Stimulated activated CD4-positive, alpha-beta T cell treated with anti-CD3 and anti-CD28 coated beads, Interleukin-1b, Interleukin-23, amount 100 ng/mL, for 1 hour (primary cell): ENCODE results near the gene COL13A1.

Experiments
- DNase-seq, 2 donors: peaks; one replicate each; pipeline ENCODE4 v3.0.0-alpha.2; 2020; ENCODE audit warnings: low read depth in 2 of 2

The COL13A1 gene

DNA sequence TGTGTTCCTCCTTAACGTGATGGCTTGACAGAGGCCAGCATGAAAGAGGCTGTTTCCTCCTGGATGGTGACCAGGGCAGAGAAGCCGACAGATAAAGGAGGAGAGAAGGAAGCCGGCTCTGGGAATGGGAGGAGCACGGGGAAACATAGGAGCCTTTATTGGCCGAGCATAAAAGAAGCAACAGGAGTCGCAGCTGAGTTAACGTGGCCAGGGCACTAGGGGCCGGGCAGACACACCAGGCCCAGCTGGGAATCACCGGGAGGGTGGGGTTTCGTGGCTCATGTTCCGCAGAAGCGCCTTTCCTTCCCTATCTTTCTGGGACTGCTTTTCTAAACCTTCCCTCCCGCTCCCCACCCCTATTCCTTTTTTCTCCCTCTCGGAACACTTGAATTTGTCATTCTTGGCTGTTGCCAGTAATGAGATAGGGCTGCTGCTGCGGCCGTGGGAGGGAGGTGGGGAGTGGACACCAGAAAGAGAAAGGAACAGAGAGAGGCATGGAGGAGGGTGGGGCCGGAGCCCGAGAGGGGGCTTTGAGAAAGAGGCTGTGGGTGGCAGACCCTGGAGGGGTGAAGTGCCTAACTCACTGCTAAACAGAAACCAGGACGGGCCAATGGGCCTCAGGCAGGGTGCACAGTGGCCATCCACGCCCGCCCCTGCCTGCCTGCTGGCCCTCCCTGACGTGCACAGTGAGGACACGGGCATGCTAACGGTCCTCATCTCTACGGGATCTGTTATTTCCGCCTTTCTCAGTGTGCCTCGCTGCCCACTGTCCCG lies 65.2 kb downstream of the COL13A1 start:
- DNase-seq = no peak

DNA sequence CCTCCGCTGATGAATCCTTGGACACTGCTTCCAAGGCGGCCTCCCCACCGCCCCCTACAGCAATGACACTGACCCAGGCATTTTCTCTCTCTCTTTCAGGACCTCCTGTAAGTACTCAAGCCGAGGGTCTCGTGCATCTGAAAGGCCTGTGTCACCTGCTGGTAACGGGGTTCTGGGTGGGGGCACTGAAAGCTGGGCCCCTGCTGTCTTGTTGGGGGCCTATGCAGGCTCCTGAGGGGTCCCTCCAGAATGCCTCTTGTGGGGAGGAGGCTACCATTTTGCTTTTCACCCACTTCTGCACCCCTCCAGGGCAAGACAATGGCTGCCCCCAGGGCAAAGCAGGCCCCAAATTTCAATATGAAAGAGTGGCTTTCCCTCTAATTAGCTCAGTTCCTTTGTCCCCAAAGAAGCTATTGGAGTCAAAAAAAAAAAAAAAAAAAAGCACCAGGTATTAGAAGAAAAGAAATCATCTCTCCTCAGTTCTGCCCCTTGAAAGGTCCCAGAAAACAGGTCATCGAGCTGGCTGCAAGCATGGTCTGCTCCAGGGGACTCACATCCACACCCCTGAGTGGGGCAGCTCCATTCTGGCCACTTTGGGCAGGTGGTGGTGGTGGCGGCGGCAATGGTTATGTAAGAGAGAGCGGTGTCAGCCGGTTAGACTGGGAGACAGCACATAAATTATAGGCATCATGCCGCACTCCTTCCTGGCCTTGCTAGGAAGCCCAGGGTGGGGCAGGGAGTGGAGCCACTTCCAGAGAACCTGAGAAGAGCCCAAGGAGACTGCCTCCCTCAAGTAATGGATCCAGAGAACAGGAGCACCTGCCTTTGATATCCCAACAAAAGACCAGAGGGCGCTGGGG lies 66.2 kb downstream of the COL13A1 start:
- no peak for DNase-seq

DNA sequence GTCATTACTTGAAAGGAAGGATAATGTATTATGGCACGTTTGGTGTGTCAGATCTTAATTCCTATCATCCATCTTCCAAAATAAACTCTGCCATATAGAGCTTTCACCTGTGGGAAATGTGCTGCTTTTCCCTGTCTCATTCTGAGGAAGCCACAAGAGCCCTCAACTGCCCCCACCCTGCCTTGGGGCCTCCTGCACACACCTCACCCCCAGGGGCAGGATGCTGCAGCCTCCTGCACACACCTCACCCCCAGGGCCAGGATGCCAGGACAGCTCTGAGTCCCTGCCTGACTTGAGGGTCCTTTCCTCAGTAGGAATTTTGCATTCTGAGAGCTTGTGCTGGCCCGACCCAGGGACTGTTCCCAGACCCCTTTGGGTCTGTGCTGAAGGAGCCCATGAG lies 67.1 kb downstream of the COL13A1 start:
- DNase-seq = no peak

DNA sequence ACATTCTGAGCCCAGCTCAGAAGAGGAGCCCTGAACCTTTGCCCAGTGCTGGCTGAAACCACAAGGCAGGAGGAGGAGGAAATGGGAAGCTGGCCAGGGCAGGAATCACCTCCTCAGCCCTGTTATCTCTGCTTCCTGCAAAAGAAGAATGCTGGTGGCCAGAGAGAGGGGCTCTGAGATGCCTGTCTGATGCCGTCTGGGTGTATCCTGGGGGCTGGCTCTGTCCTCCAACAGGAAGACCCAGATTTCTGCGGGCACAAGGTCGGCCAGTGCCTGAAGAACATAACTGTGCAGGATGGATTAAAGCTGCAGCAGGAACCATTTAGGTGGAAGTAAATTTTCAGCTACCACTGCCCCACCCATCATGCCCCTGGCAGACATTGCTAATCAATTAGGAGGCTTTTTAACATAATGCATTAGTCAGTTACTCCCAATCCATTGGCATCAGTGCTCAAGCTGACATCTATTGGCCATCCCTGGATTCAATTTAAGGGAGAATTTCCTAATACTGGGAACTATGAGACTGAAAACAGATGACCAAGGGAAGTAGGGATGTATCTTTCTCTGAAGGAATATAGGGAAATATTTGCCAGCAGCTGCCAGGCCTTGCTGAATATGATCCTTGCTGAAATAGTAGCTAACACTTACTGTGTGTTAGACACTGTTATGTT lies 67.7 kb downstream of the COL13A1 start:
- no peak for DNase-seq

DNA sequence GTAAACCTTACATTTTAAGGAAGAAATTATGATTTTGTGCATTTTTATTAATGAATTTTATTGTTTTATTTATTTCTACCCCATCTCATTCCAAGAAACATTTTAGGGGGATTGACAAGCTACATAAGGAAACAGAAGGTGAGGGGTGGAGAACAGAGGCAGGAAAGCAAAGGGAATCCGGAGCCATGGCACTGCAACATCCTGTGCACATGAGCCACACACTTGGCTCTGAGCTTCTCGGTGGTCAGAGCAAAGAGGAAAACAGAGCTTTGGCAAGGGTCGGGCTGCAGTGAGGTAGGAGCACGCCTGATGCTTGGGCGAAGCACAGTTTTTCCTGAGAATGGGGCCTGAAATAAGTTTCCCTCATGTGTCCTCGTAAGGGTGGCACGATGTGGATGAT lies 68.9 kb downstream of the COL13A1 start:
- DNase-seq = no peak

DNA sequence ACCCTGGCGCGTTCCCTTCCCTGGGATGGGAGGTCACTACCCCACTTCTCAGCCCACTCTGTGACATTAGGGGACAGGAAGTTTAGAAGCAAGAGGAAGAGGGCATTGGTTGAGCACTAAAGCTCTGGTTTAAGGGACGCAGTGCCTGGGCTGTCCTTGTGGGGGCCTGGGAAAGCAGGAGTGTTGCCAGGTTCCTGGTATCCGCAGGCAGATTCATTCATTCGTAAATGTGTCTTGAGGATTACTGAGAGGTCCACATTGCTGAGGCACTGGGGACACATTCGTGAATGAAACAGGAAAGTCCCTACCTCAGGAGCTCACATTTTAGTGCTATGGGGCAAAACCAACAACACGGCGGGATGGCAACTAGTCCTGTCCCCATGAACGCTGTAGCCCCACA lies 69.4 kb downstream of the COL13A1 start:
- DNase-seq = no peak

DNA sequence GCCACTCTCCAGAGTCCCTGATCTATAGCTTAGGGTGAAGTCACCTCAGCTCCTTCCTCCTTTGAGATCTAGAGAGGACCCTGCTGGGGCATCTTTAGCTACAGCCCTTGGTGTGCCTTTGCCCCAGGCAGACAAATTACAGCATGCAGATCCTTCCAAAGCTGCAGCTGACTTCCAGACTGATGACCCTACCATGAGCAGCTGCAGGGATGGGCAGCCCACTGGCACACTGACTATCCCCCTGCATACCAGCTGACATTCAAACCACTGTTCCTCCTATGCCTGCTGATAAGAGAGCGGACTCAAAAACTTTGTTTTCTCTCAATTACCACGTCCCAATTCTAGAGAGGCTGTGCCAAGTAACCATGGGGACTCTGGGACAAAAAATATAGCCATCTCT lies 70.6 kb downstream of the COL13A1 start:
- no peak for DNase-seq

DNA sequence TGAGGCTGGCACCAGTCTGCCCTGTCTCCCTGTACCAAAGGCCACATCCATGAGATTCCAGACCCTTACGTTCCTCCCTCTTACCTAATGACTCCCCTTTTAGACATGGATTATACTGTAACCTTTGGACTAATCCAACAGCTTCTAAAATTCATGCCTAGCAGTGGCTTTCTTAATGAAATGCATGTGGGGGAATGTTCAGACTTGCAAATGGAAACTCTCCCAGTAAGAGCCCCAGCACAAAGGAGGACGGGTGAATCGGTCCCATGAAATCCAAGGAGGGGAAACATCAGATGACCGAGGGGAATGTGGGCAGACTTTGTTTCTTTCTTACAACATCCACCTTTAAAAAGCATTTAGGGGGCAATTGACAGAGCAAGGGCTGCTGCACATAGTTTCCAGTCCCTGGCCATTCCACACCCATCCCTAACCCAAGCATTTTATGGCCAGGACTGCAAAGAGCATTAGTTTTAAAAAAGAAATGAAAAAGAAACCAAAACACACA lies 71.5 kb downstream of the COL13A1 start:
- DNase-seq = no peak

DNA sequence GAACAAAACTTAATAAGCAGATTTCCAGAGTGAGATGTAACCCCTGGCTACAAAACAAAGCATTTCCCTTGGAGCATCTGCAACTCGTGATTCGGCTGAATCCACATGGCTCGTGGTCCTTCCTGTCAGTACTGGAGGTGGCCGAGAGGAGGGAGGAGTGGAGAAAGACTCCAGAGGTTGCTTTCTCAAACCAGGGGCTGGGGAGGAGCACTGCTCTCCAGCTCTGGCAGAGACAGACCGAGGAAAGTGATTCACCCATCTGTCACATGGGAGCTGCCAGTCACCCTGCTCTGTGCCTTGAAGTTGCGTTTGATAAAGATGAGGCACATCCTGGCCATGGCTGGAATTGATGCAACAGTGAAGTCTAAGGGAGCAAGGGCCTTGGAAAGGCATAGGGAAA lies 72.7 kb downstream of the COL13A1 start:
- no peak for DNase-seq

DNA sequence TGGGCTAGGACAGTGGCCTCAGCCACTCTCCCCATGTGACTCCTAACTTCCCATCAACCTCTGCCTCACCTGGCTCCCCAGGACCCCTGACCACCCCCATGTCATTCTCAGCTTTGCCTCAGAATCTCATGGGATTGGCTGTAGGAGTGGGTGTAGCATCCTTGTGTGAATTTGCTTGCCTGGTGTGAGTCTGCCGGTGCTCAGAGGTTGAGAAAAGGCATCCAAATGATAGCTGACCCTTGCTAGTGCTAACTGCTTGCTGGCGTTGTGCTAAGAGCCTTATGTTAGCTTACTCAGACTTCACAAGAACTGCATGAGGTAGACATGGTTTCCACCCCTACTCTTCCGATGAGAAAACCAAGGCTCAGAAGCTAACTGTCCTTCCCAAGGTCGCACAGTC lies 74.2 kb downstream of the COL13A1 start:
- DNase-seq = no peak

DNA sequence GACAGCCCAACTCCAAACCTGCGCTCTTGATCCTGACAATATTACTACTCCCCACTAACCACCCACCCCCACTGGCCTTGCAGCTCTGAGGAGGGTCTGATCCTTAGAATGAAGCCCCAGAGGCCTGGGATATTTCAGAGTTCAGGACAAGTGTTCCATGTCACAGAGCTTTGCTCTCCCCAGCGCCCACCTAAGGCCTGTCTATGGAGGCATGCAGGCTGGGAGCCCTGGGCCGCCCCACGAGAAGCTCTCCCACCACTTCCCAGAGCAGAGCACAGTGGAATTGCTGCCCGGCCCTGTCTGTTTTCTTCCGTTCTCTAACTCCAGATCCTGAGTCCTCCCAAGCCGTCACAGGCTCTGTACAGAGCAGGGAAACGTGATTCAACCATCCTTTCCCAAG lies 74.6 kb downstream of the COL13A1 start:
- no peak for DNase-seq

DNA sequence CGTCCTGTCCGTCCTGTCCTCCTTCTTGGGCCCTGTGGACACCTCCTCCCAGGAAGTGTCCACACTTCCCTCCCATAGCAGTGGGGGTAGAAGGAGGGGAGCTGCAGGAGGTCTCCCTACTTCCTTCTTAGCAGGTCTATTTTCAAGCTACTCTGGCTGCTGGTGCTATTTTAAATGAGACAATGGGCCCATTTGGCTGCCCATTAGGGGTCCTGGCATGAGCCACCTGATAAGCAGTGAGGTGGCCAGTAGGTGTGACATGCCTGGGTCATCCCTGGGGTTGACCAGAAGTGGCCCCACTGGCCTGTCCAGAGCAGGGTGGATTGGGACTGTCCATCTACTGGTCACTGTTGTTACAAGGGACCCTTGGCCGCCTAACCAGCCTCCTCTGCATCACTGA lies 75.2 kb downstream of the COL13A1 start:
- no peak for DNase-seq

DNA sequence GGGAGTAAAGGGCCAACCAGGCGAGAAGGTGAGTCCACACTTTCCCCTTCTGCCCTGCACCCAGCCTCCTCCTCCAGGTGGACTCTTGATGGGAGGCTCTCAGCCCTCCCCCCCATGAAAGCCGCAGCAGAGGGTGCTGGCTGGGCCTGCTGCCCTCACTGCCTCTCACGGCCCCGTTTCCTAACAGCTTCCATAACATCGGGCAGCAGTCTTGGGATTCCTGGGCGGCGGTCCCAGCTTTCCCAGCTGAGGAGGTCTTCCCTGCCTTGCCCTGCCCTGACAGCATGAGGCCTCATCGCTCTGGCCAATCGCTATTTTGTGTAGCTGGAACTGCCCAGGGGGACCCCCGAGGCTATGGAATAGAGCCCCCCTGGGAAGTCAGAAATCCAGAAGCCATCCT lies 76.3 kb downstream of the COL13A1 start:
- no peak for DNase-seq

DNA sequence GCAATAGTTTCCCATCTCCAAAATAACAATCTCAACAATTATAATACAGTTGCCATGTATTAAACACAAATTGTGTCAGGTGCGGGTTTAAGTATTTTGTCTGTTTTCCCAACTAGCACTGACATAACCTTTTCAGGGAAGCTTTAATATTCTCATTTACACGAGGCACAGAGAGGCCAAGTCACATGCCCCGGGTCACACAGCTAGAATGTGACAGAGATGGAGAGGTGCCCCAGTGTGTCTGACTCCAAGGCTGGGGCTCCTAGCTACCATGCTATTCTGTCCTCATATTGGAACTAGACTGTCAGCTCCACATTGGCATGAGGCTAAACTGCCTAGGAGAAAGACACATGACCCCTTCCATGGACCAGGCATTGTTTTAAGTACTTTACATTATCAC lies 77.2 kb downstream of the COL13A1 start:
- DNase-seq = no peak

DNA sequence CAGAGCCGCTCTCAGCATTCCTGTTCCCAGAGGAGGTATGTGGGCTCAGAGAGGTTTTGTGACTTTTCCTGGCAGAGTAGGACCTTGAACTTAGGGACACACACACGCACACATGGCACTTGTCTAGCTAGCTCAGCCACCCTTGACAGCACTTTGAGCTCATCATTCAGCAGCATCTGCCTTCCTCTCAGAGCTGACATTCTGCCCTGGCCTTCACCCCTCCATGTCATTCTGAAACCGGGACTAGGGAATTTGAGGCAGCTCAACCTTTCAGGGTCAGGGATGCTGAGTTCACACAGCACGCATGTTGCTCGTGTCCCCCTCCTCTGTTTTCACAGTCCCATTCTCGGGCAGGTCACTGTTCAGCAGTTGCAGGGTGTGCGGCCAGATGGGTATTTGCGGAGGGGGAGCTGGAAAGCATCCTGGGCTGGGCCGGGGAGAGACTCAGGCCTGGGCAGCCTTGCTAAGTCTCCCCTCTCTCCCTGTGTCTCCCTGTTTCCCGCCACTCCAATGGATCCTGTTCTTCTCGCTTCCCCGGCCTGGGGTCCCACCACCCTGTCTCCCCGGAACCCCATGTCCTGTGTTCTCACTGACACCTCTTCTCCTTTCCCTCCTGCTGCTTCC lies 78.0 kb downstream of the COL13A1 start:
- no peak for DNase-seq

DNA sequence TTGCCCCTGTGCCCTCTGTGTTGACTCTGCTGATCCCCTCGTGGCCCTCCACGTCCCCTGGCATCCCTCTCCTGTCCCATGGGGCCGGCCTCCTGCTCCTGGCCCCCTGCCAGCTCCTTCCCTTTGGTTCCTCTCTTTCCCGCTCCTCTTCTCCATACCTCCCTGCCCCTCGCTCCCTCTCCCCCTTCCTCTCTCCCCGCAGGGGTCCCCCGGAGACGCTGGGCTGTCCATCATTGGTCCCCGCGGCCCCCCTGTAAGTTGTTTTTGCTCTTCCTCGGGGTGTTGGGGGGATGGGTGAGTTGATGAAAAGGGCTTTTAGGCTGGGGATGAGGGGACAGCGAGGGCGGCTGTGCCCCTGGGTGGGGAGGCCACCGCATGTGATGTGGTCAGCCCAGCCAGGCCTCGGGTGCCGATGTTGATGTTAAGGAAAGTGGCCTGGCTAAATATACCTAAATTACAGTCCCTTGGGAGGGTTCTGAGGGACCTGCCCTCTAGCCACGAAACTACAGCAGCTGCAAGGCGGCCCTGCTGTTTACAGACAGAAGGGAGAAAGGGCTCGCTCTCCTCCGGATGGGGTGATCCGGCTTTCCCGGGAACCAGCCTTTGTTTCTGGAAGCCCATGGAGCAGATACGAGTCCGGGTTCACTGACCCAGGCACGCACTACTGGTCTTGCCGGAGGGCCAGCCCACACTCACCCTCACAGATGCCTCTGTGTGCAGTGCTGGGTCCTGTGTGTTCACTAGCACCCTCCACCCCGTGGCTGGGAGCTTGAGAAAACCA lies 78.8 kb downstream of the COL13A1 start:
- DNase-seq = no peak

DNA sequence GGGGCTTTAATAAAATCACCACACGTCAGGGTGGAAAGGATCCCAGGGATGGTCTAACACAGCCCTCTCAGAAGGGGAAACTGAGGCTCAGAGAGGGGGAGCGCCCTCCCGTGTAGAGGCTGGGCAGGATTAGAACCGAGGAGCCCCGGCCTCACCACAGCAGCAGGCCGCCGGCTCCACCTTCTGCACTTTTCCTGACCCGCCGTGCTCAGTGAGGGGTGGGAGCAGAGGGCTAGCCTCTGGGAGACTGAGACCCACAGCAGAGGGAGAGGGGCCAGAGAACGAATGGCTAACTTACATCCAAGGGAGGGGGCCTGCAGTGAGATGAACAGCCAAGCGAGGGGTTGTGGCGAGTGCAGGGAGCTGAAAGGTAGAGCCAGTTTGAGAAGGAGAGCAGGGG lies 79.5 kb downstream of the COL13A1 start:
- DNase-seq = no peak

DNA sequence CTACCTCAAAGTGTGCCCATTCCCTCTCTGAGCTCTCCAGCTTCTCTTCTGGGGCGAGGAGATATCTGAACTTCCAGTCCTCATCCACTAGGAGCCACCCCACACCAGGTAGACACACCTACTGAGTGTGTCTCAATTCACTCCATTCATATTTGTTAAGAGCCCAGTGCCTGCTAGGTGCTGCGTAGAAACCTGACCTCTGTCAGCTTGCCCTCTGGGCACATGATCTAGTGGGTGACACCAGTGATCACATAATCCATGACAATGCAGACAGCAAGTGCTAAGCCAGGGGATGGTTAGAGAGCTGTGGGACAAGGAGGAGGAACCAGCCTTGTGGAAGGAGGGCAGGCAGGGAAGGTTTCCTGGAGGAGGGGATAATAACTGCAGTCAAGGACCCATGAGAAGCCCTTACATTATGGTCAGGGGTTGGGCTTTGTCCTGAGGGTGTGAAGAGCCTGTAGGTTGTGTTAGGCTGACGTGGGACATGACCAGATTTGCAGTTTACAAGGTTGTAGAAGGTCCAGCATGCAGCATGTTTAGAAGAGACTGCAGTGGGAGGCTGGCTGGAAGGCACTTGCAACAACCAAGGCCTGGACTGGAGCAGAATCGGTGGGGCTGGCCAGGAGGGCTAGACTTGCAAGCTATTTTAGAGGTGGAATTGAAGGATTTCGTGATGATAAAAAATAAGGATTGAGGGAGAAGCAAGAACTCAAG lies 81.8 kb downstream of the COL13A1 start:
- DNase-seq = no peak

DNA sequence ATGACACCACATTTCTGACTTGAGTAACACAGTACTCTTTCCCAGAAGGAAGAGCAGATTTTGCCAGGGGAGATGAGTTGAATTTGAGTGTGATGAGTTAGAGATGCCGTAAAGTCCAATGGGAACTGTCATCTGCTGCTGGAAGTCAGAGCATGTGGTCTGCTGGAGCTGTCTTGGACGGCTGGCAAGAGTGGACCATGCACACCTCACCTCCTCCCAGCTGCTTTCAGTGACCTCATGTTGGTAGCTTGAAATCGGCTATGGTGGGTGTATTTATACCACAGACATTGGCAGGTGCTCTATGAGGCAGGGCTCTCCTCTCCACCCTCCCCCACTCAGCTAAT lies 82.3 kb downstream of the COL13A1 start:
- DNase-seq = no peak

DNA sequence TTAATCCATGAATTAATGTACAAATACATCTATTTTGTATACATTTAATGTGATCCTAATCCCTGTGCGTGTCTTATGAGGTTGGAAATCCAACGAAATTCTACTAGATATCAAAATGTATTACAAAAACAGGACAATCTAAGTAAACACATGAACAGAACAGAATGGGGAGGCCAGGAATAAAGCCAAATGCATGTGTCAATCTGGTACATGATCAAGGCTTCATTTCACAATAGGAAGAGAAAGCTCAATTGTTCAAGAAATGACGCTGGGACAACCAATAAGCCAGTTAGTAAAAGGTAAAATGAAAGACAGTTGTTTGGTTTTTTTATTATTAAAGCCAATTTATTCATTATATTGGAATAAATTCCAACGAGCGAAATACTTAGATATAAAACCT lies 83.0 kb downstream of the COL13A1 start:
- DNase-seq = no peak
